GM23248 (cell line): ENCODE measurements around the gene GGT7. TPM values are rescaled to one million over a fixed set of nuclear protein-coding genes. Genes with fewer than 3 reads are reported as not detected.

Source experiments
- DNase-seq: peaks from one replicate; pipeline ENCODE4 v3.0.0-alpha.2; 2015
- H2AFZ ChIP-seq: fragments of 200-600 bp; sonication (generic); 2 replicates; pipeline ENCODE4 v1.6.1; 2016; ENCODE audit warnings: antibody characterized with exemption
- H3F3A ChIP-seq: fragments of 200-600 bp; sonication (generic); 2 replicates; pipeline ENCODE4 v1.6.1; 2016; ENCODE audit warnings: mild to moderate bottlenecking, antibody characterized with exemption, mixed run types; ENCODE audit not compliant: insufficient read depth
- H3K27ac ChIP-seq: fragments of 200-600 bp; sonication (generic); 2 replicates; pipeline ENCODE4 v1.5.1; 2016; ENCODE audit warnings: mild to moderate bottlenecking
- H3K27me3 ChIP-seq: fragments of 200-600 bp; sonication (generic); replicated peaks from 2 replicates; pipeline ENCODE4 v1.6.1; 2016; ENCODE audit warnings: mild to moderate bottlenecking; ENCODE audit not compliant: insufficient read depth
- H3K36me3 ChIP-seq: fragments of 200-600 bp; sonication (generic); 2 replicates; pipeline ENCODE4 v1.6.1; 2016; ENCODE audit warnings: low read depth, mild to moderate bottlenecking
- H3K4me1 ChIP-seq: fragments of 200-600 bp; sonication (generic); 2 replicates; pipeline ENCODE4 v1.6.1; 2016; ENCODE audit warnings: mild to moderate bottlenecking; ENCODE audit not compliant: insufficient read depth
- H3K4me2 ChIP-seq: fragments of 200-600 bp; sonication (generic); one replicate; pipeline ENCODE4 v1.6.1; 2016; ENCODE audit warnings: mild to moderate bottlenecking; ENCODE audit not compliant: unreplicated experiment
- H3K4me3 ChIP-seq: fragments of 200-600 bp; sonication (generic); 2 replicates; pipeline ENCODE4 v1.5.1; 2016; ENCODE audit warnings: mild to moderate bottlenecking
- H3K79me2 ChIP-seq: fragments of 200-600 bp; sonication (generic); 2 replicates; pipeline ENCODE4 v1.6.1; 2016; ENCODE audit warnings: mild to moderate bottlenecking; ENCODE audit not compliant: insufficient read depth
- H3K9ac ChIP-seq: fragments of 200-600 bp; sonication (generic); 2 replicates; pipeline ENCODE4 v1.6.1; 2016; ENCODE audit warnings: mild to moderate bottlenecking
- H3K9me2 ChIP-seq: fragments of 200-600 bp; sonication (generic); 2 replicates; pipeline ENCODE4 v1.6.1; 2016; ENCODE audit warnings: mixed run types, mild to moderate bottlenecking, moderate library complexity; ENCODE audit not compliant: insufficient read depth
- H3K9me3 ChIP-seq: fragments of 200-600 bp; sonication (generic); one replicate; pipeline ENCODE4 v1.6.1; 2017; ENCODE audit warnings: low read depth
- H4K20me1 ChIP-seq: fragments of 200-600 bp; sonication (generic); 2 replicates; pipeline ENCODE4 v1.6.0; 2016; ENCODE audit not compliant: insufficient read depth
- EZH2 ChIP-seq: fragments of 200-600 bp; sonication (generic); IDR thresholded peaks from 2 replicates; pipeline ENCODE4 v1.6.1; 2018; ENCODE audit warnings: antibody characterized with exemption, mild to moderate bottlenecking; ENCODE audit not compliant: insufficient read depth, poor library complexity, severe bottlenecking
- EZH2phosphoT487 ChIP-seq: fragments of 200-600 bp; sonication (generic); IDR thresholded peaks from 2 replicates; pipeline ENCODE4 v1.6.1; 2018; ENCODE audit warnings: antibody characterized with exemption, moderate library complexity, mild to moderate bottlenecking, low read depth; ENCODE audit not compliant: insufficient read depth
- WGBS, 2 experiments: methylation state at CpG; one replicate each; pipeline ENCODE4 v1.1.6; 2015 to 2017; ENCODE audit warnings: low lambda C conversion rate in 2 of 2, low coverage in 1 of 2; ENCODE audit errors: missing lambda C conversion rate in 2 of 2; 5-methylcytosine and 5-hydroxymethylcytosine counted together
- in situ Hi-C: fragments of 300-500 bp; cut with MboI; formaldehyde crosslinking; loops from 2 replicates; pipeline ENCODE4 v1.15.0; 2020
- polyA plus RNA-seq: library from polyadenylated mRNA; unstranded; fragments of >200 nt; fragmentation: Nextera tagmentation; extraction: Ambion mirVana; gene quantifications from 2 replicates; pipeline ENCODE4 v1.2.1, GENCODE V29; 2016
- total RNA-seq: library from RNA; depleted of rRNA; stranded (reverse); fragments of >200 nt; shearing (Covaris generic); gene quantifications from 2 replicates; pipeline ENCODE4 v1.2.3, GENCODE V29; 2014

Gene GGT7
- total and polyA plus RNA-seq, 2 experiments from 2014 or later = 9.2 to 20.4 TPM

DNA sequence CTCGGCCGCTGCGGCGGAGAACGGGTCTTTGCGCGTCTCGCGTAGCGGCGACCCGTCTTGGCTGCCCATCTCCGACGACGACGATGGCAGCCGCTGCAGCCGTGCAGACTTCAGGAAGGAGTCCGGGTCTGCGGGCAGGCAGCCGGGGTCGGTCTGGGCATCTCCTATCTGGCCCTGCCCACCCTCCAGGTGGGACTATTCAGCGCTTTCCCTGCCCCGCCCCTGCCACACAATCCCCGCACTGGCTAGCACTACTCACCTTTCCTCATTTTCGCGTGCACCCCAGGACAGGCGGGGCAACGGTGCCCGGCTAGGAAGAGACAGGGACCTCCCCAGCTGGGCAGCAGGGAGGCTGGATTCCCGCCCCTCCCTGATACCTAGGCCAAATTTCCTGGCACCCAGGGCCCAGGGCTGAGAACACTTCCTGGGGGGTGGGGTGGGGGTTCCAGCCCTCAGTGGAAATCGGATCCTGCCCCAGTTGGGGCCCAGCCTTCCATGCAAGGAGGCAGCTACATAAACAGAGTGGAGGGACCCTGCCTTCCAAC is 9.2 kb downstream of the GGT7 start:
- H3K9me3 ChIP-seq = no peaks in the 10 kb centered on the region
- H3K79me2 ChIP-seq = no peaks in the 10 kb centered on the region
- 84 to 88% methylated on average over 20 to 32 of the region's 32 CpGs for WGBS, 2 experiments
- H3K36me3 ChIP-seq = no peaks in the 10 kb centered on the region
- no peaks in the 10 kb centered on the region for H3K27me3 ChIP-seq
- no peak overlapping the region for H3K4me3 ChIP-seq
- H3K4me1 ChIP-seq = peaks cover 7% of the 10 kb centered on the region; the same call in 1 of the 2 replicates
- H3F3A ChIP-seq = no peaks in the 10 kb centered on the region
- no peak overlapping the region for H2AFZ ChIP-seq
- no peaks in the 10 kb centered on the region for H3K9me2 ChIP-seq
- TF ChIP-seq EZH2 (no peak), EZH2phosphoT487 (no peak)
- no peak for DNase-seq
- H4K20me1 ChIP-seq = no peaks in the 10 kb centered on the region
- no peak overlapping the region for H3K9ac ChIP-seq
- H3K27ac ChIP-seq = no peak overlapping the region
- no peak overlapping the region for H3K4me2 ChIP-seq
- in situ Hi-C loops = no loop called here

DNA sequence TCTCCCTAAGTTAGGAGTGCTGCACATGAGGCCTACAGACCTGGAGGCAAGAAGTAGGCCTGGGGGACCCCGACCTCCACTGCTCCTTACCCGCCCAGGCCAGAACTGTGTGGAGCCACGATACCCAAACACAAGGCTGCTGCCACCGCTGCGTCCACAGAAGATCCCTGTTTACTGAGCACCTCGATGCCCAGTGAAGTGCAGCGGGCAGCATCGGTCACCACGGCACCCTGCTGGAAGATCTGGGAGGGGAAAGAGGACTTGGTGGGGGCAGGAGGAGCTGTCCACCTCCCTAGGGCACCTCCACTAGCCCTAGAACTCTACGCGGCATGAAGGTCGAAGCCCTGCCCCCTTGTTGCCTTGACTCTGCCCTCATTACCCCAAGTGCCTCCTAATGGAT is 9.9 kb downstream of the GGT7 start:
- WGBS, 2 experiments = 95% methylated on average over 11 to 12 of the region's 12 CpGs
- no peak for DNase-seq
- H3K36me3 ChIP-seq = no peaks in the 10 kb centered on the region
- H3K27ac ChIP-seq = no peak overlapping the region
- H3K9me2 ChIP-seq = no peaks in the 10 kb centered on the region
- H3K4me3 ChIP-seq = no peak overlapping the region
- H3K9me3 ChIP-seq = no peaks in the 10 kb centered on the region
- no peak overlapping the region for H2AFZ ChIP-seq
- no peaks in the 10 kb centered on the region for H3K79me2 ChIP-seq
- H3K4me1 ChIP-seq = peaks cover 3% of the 10 kb centered on the region; the same call in 1 of the 2 replicates
- no peak for TF ChIP-seq EZH2phosphoT487
- no peak for TF ChIP-seq EZH2
- no peak overlapping the region for H3K9ac ChIP-seq
- H4K20me1 ChIP-seq = no peaks in the 10 kb centered on the region
- no peaks in the 10 kb centered on the region for H3F3A ChIP-seq
- H3K4me2 ChIP-seq = no peak overlapping the region
- in situ Hi-C loops = no loop called here
- H3K27me3 ChIP-seq = no peaks in the 10 kb centered on the region

DNA sequence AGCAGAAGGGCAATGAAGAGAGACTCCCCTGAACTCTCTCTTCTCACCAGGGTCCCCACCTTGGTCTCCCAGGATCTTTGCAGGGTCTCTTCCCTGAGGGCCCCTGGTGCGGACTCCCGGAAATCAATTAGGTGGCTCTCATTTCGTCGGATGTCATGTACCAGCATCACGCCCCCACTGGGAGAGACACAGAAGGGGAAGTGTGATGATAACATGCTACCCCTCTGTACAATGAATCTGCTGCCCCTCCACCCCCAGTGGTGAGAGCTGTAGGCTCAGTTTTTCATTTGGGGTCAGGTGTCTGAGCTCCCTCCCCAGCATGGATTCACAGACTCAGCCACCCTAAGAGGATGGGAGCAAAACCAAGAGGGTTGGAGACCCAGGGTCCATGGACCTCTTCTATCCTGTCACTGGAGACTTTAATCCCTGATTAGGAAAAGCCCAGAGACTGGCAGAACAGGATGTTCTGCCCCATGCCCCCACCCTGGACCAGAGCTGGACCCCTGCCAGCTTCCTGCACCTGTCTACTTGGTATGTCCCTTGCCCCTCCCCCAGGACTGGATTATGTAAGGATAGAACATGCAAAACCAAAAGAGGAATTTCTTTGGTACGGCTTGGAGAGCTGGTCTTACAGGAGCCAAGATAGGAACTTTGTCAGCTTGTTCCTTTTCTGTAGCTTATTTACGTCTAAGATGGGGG is 11.1 kb downstream of the GGT7 start:
- 98% methylated on average over 6 to 7 of the region's 7 CpGs for WGBS, 2 experiments
- no peaks in the 10 kb centered on the region for H3F3A ChIP-seq
- in situ Hi-C loops = no loop called here
- H3K9me2 ChIP-seq = no peaks in the 10 kb centered on the region
- no peaks in the 10 kb centered on the region for H3K27me3 ChIP-seq
- H3K9me3 ChIP-seq = no peaks in the 10 kb centered on the region
- no peaks in the 10 kb centered on the region for H3K36me3 ChIP-seq
- no peak overlapping the region for H3K4me3 ChIP-seq
- no peaks in the 10 kb centered on the region for H4K20me1 ChIP-seq
- H3K4me2 ChIP-seq = no peak overlapping the region
- H3K9ac ChIP-seq = no peak overlapping the region
- DNase-seq = no peak
- no peaks in the 10 kb centered on the region for H3K79me2 ChIP-seq
- no peak overlapping the region for H2AFZ ChIP-seq
- no peak for TF ChIP-seq EZH2phosphoT487
- TF ChIP-seq EZH2 = no peak
- no peaks in the 10 kb centered on the region for H3K4me1 ChIP-seq
- H3K27ac ChIP-seq = no peak overlapping the region

DNA sequence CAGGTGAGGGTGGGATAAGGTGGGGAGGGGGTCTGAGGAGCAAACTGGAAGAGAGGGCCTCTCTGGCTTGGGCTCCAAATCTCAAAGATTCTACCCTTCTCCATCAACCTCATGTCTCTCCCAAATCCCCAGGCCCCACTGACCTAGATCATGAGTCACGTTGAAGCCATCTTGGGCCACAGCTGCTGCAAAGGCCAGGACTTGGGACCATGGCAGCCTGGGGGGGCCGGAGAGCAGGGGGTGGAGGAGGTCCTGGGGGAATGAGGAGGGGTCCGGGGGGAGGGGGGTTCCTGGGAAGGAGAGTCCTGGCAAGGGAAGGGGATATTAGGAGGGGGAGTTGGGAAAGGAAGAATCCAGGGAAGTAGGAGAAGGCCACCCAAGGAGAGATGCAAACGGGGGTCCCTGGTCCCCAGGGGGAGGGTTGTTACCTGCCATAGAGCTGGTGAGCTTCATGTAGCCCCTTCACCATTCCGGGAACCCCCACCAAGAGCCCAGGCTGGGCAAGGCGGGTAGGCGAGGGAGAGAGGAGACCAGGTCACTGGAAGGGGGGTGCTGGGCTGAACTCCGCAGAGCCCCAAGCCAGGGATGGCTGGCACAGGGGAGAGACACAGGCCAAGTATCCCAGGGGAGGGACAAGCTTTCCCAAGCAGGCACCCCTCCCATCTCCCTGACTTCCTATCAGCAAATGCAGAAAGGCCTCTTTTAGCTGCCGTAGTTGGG is 12.7 kb downstream of the GGT7 start:
- no peaks in the 10 kb centered on the region for H4K20me1 ChIP-seq
- in situ Hi-C loops = no loop called here
- H3F3A ChIP-seq = no peaks in the 10 kb centered on the region
- H3K4me3 ChIP-seq = no peak overlapping the region
- no peaks in the 10 kb centered on the region for H3K79me2 ChIP-seq
- H3K4me2 ChIP-seq = no peak overlapping the region
- no peak for TF ChIP-seq EZH2phosphoT487
- no peak for TF ChIP-seq EZH2
- H3K27me3 ChIP-seq = no peaks in the 10 kb centered on the region
- no peak overlapping the region for H3K9ac ChIP-seq
- H3K9me2 ChIP-seq = no peaks in the 10 kb centered on the region
- 85 to 92% methylated on average over 8 to 9 of the region's 9 CpGs for WGBS, 2 experiments
- H3K4me1 ChIP-seq = no peaks in the 10 kb centered on the region
- H3K36me3 ChIP-seq = no peaks in the 10 kb centered on the region
- no peak overlapping the region for H3K27ac ChIP-seq
- DNase-seq = no peak
- H3K9me3 ChIP-seq = no peaks in the 10 kb centered on the region
- no peak overlapping the region for H2AFZ ChIP-seq
